HG03342 (cell line): ENCODE data around the gene TMEM255B.

Source experiments
- ATAC-seq: cut with Tn5 transposase; IDR thresholded peaks from one replicate; pipeline ENCODE4 v1.9.1; 2021; ENCODE audit warnings: mild to moderate bottlenecking, moderate library complexity; ENCODE audit not compliant: unreplicated experiment

The TMEM255B gene

GRCh38 chr13:113845723-113846635, 87.0 kb downstream of the TMEM255B start:
- no peak for ATAC-seq

GRCh38 chr13:113846636-113847318, 87.8 kb downstream of the TMEM255B start:
- ATAC-seq = no peak

- no peak for ATAC-seq
Measured at GRCh38 chr13:113848020-113848419, 89.0 kb downstream of the TMEM255B start.

DNA sequence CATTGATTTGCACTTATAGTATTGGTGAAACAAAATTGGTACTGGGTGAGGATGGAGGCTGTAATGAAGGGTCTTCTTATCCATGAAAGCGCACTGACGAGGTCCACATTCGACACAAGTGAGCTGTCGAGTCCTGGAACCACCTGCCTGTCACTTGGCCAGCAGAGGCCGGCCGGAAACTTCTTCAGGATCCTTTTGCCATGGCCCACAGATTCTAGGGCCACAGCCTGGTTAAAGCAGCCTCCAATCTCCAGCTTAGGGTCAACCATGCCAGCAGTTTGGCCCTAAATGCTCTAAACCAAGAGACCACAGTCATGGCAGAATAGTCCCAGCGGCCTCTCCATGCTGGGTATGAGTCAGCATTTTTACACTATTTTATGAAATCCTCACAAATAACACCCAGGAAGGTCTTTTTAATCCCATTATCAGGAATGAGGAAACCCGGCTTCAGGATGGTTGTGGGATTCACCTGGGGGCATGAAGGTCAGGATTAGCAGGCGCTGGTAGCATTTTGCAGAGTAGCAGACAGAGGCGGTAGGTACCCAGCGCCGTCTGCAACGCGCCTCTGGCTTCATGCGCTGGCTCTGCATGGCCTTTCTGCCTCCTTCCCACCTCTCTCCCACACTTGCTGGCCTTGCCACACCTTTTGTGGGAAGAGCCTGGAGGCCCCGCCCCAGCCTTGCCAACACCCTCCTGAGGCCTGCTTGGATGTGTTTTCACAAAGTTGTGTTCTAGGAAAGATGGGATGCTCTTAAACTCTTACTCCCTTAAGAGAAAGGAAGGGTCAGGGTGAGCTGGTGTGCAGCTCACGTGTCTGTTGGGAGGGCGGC, 89.6 kb downstream of the TMEM255B start:
- no peak for ATAC-seq

GRCh38 chr13:113849546-113849945, 90.5 kb downstream of the TMEM255B start:
- ATAC-seq = no peak

- ATAC-seq = no peak
Measured at GRCh38 chr13:113849981-113850721, 91.1 kb downstream of the TMEM255B start.

- no peak for ATAC-seq
Measured at GRCh38 chr13:113850722-113851479, 91.9 kb downstream of the TMEM255B start.

DNA sequence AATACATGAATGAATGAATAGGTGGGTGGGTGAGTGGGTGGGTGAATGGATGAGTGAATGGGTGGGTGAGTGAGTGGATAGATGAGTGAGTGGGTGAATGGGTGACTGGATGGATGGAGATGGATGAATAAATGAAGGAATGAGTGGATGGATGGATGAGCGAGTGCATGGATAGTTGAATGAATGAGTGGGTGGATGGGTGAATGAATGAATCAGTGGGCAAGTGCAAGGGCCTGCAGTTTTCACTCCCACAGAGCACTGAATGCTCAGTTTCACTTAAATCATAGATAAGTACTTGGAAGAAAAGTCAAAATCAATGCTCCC, 92.4 kb downstream of the TMEM255B start:
- no peak for ATAC-seq

GRCh38 chr13:113851826-113852535, 93.0 kb downstream of the TMEM255B start:
- ATAC-seq = no peak

GRCh38 chr13:113852536-113853517, 93.8 kb downstream of the TMEM255B start:
- ATAC-seq = no peak

- ATAC-seq = no peak
Measured at GRCh38 chr13:113853518-113854237, 94.7 kb downstream of the TMEM255B start.

DNA sequence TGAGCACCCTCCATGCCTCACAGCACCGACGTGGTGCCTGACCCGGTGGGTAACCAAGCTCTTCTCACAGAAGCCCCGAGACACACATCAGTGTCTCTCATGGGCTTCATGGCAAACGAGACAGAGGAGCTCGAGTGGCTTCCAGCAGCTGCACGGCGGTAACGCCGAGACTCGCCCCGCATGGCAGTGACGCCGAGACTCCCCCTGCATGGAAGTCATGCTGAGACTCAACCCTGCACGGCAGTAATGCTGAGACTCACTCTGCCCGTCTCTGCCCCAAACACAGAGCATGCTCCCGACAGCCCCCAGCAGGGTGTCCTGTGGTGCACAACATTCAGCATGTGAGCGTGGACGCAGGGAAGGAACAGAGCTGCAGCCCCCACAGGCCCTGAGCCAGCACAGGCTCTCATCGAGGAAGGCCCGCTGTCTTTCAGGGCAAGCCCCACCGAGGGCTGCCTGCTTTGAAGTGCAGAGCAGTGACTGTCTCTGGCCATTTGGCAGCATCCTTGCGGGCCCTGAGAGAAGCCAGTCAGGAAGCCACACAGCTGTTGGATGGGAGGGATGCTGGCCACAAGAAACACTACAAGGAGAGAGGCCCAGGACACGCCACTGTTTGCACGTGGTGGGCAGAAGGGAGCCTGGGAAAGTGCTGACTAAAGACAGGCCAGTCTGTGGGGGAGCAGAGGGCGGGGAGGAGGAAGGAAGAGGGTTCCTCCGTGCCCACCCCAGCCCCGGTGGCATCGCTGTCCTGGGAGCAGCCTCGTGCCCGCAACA, 95.4 kb downstream of the TMEM255B start:
- no peak for ATAC-seq

DNA sequence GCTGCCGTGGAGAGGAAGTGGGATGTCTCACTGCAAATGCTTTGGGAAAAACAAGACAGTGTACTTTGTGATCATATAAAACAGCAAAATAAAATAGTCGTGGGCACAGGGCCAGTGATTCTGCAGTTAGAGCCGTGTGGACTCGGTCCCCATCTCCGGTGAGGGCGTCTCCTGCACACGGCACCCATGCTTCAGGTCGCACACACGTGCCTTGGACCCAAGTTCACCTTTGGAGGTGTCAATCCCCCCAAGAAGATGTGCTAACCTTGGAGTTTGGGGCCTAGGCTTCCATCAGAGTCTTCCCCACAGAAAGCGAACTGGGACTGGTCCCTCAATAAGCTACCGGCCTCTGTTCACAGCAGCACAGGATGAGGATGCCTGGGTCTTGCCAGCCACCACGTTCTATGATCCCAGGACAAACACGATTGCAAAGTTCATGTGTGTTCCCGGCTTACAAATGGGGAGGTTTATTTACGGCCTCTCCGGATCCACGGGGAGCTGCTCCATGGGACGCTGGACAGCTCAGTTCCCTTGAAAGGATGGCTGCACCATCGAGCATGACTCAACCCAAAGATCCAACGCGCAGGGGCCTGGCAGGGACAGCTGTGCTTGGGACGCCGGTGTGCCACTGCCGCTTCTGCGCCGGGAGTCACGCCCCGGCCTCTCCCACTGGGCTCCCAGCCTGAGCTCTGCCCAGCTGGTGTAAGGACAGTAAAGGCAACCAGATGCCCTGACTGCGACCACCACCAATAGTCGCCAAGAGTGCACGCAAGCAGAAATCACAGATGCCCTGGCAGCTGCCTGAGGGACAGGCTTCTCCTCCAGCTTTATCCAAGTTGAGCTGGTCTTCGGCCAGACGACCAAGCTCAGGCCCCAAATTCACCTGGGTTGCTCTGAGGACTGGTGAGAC, 96.2 kb downstream of the TMEM255B start:
- ATAC-seq = no peak

DNA sequence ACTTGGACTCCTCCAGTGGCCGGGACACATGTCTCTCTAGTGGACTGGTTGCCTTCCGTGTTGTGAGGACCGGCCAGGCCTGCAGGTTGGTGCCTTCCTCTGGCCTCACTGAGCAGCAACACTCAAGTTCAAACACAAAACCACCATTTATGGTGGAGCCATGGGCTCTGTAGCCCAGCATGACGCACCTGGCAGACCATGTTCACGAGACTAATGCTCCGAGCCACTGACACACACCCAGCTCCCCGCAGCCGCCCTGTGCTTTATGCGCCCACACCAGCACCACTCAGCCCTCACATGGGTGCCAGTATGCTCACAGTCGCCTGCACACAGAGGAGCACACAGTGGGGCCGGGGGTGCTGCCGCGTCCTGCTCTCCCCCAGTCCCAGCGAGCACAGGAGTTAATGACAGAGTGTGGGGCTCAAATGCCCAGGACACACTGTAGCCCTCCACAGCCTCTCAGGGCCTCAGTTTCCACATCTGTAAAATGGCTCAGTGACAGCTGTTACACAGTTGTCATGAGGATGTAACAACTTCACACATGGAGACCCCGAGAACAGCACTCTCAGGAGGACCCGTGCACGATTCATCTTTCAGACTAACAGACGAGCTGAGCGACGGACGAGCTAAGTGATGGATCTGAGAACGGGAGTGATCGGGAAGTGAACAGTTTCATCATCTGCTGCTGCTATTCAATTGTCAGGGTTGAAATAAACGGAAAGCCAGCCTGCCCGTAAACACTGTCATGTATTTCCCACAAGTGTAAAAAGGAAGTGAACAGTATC, 97.1 kb downstream of the TMEM255B start:
- no peak for ATAC-seq

GRCh38 chr13:113856716-113857065, 97.7 kb downstream of the TMEM255B start:
- no peak for ATAC-seq
